GM19239 (cell line): ENCODE results near the gene TMPRSS6.
"Not testable (repeated sequence)": the region's sequence is repeated elsewhere in the genome, so short reads cannot be mapped to it uniquely, and the experiment has no call there.

Experiments
- DNase-seq: peaks from one replicate; pipeline ENCODE4 v3.0.0; 2011; ENCODE audit warnings: low spot score; ENCODE audit not compliant: insufficient read length
- FAIRE-seq: peaks from 2 replicates; lab custom pipeline; 2011; peaks lifted over from hg19 to GRCh38; lab: Jason Lieb, UNC

TMPRSS6 gene

GRCh38 chr22:37091994-37092393 is 17.5 kb downstream of the TMPRSS6 start:
- DNase-seq (no peak), FAIRE-seq (no peak)

DNA sequence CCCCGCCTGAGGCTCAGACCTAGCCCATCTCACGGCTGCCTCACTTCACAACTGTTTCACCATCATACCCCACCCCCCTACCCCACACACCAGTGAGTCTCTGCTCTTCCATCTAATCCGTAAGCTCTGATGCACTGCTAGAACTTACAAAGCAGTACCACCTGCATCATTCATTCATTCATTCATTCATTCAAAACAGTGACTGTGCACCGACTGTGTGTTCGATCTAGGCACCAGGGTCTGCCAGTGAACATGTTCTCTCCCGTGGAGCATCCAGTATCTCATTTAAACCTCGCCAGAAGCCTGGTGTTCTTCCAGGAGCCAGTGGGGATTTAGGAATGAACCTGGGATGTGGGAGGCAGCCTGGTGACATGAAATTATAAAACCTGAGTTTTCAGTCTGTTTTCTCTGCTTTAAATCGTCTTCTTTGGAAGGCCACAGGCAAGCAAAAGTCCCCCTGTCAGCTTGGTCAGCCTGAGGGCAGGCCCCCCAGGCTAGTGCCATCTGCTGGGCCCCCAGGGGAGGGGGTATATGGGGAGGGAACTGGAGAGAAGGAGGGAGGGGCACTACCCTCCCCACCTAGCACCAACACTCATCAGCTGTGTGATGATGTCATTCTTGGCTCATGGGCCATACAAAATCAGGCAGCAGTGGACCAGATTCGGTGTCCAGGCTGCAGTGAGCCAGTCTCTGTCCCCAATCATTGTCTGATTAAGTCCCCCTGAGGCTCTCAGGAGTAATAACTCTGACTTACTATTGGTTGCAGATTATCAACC is 18.4 kb downstream of the TMPRSS6 start:
- DNase-seq = no peak
- FAIRE-seq = no peak

GRCh38 chr22:37089434-37089833 is 20.1 kb downstream of the TMPRSS6 start:
- DNase-seq (no peak), FAIRE-seq (no peak)

- FAIRE-seq (no peak), DNase-seq (no peak)
Measured at GRCh38 chr22:37088750-37089408, 20.6 kb downstream of the TMPRSS6 start.

GRCh38 chr22:37088108-37088605 is 21.4 kb downstream of the TMPRSS6 start:
- no peak for DNase-seq
- FAIRE-seq = no peak

DNA sequence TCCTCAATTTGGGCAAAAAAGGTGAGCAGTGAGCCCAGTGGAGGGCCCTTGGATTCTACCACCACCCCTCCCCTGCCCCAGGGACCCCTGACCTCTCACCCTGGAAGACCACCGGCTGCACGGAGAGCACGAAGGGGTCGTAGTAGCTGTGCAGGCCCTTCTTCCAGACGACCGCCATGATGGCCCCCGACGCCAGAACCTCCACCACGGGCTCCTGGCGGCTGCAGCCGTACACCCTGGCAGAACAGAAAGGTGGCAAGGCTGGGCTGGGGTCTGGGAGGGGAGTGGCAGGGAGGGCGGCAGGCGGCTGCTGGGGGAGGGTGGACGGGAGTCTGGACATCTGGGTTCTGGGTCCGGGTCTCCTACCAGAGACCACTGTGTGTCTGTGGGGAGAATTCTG is 23.3 kb downstream of the TMPRSS6 start:
- DNase-seq (no peak), FAIRE-seq (no peak)

DNA sequence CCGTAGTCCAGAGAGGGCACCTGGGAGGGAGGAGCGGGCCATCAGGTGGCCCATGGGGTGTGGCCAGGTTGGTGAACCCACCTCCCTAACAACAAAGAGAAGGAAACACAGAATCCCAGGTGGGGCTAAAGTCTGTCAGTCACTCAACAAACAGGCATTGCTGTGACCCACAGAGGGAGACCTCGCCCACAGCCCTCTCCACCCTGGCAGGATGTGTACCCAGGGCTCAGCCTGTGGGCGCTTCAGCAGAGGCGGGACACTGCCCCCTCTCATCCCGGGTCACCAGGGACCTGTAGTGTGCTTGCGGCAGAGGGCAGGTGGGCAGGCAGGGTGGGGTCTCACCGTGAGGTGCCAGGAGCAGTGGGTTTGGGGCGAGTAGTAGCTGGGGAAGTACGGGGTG is 25.1 kb downstream of the TMPRSS6 start:
- DNase-seq (no peak), FAIRE-seq (no peak)

DNA sequence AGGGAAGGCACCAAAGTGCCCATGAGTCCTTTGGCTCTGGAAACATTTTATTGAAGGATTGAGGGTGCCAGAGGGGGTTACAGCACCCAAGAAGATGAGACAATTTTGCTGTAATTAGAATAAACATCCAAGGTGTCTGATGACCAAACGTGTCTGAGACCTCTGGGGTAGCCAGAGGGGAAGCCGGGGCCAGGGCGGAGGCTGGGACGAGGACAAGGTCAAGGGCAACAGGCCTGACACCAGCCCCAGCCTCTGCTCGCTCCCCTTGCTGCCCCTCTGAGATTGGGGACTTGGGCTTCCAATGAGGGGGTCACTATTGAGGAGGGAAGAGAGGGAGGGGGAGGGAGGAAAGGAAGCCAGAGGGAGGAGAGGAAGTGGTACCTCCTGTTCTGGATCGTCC is 25.6 kb downstream of the TMPRSS6 start:
- no peak for DNase-seq
- FAIRE-seq = no peak

DNA sequence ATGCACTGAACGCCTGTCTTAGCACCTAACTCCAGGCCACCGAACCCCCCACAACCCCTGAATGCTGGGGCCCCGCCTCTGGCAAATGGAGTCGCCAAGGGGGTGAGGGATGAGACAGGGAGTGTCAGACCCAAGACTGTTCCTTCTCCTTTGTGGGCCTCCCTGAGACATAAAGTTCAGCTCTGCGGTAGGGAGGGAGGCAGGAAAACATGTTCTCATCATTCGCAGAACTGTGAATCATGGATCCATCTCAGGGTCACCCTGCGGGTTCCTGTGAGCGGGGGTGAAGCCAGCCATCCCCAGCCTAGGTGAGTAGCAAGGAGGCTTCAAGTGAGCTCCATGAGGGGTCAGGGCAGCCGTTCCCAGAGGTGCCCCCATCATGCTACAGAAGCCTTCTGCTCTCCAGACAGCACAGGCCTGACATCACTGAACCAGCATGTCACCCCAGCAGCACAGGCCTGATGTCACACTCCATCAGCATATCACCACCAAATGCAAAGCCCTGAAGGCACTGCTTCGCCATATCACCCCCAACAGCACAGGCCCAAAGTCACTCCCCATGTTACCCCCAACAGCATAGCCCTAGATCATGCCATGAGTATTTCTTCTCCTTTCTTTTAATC is 27.2 kb downstream of the TMPRSS6 start:
- FAIRE-seq = no peak

GRCh38 chr22:37080838-37081237 is 28.7 kb downstream of the TMPRSS6 start:
- FAIRE-seq (no peak), DNase-seq (no peak)

More for the DNA sequence above, 27.2 kb downstream of the TMPRSS6 start:
- no peak for DNase-seq

DNA sequence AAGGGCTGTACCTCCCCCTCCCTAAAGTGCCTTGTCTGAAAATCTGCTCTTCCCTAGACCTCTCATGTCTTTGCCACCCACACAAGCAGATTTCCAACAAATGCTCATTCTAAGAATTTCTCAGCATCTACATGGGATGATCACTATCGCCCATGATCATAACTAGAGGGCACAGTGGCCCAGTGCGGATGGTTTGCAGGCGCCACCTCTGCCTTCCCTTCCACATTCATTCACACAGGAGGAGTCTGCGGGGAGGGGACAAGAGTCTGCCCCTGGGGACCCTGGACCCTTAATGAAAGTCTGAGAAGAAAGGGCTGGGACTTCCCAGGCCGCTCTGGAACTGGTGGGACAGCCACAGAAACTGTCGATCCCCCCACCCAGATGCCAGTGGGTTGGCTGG is 29.1 kb downstream of the TMPRSS6 start:
- no peak for FAIRE-seq
- no peak for DNase-seq

GRCh38 chr22:37079668-37080171 is 29.8 kb downstream of the TMPRSS6 start:
- DNase-seq = no peak
- no peak for FAIRE-seq

- DNase-seq = no peak
- FAIRE-seq = no peak
Measured at GRCh38 chr22:37079158-37079557, 30.4 kb downstream of the TMPRSS6 start.

GRCh38 chr22:37077802-37078448 is 31.6 kb downstream of the TMPRSS6 start:
- DNase-seq (peak; percentile 90), FAIRE-seq (peak; percentile 72)

- FAIRE-seq (no peak), DNase-seq (no peak)
Measured at GRCh38 chr22:37075822-37076433, 33.6 kb downstream of the TMPRSS6 start.

DNA sequence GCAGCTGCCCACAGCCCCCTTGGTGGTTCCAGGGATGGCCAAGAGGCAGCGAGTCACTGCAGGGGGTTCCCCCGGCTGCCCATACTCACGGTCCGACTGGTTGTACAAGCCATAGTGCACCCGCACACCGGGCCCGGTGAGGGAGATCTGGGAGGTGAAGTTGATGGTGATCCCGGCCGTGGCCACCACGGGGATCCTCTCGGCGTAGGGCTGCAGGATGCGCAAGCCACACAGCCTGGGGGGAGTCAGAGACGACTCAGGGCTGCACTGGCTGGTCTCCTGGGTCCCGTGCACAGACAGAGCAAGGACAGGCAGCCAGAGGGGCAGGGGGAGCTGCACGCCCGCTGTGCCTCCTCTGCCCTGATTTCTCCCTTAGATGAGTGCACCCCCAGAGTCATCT is 34.5 kb downstream of the TMPRSS6 start:
- DNase-seq (no peak), FAIRE-seq (no peak)

DNA sequence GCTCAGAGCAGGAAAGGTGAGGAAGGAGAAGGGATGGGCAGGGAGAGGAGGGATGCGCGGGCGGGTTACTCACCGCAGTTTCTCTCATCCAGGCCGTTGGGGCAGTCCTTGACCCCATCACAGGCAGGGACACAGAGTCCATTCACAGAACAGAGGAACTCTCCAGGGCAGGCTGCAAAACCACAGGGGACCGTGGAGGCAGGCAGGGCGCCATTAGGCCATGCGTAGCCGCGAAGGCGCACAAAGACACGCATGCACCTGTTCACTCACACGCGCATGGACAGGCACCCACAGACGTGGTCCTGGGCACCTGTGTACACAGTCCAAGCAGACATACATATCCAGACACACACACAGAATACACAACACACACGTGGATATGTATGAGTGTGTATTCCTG is 35.0 kb downstream of the TMPRSS6 start:
- FAIRE-seq (no peak), DNase-seq (no peak)

DNA sequence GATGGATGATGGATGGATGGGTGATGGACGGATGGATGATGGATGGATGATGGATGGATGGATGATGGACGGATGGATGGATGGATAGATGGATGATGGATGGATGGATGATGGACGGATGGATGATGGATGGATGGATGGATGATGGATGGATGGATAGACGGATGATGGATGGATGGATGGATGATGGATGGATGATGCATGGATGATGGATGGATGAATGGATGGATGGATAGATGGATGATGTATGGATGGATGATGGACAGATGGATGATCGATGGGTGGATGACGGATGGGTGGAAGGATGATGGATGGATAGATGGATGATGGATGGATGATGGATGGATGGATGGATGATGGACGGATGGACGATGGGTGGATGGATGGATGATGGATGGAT is 36.8 kb downstream of the TMPRSS6 start:
- no peak for FAIRE-seq

GRCh38 chr22:37071850-37072592 is 37.5 kb downstream of the TMPRSS6 start:
- not testable (repeated sequence) for FAIRE-seq, DNase-seq

More for the DNA sequence above, 36.8 kb downstream of the TMPRSS6 start:
- DNase-seq = no peak
